Fibroblast of skin of right quadriceps (primary cell): ENCODE results near the gene RP9.

Experiments used
- DNase-seq: peaks from one replicate; pipeline ENCODE4 v3.0.0-alpha.2; 2013

The RP9 gene

DNA sequence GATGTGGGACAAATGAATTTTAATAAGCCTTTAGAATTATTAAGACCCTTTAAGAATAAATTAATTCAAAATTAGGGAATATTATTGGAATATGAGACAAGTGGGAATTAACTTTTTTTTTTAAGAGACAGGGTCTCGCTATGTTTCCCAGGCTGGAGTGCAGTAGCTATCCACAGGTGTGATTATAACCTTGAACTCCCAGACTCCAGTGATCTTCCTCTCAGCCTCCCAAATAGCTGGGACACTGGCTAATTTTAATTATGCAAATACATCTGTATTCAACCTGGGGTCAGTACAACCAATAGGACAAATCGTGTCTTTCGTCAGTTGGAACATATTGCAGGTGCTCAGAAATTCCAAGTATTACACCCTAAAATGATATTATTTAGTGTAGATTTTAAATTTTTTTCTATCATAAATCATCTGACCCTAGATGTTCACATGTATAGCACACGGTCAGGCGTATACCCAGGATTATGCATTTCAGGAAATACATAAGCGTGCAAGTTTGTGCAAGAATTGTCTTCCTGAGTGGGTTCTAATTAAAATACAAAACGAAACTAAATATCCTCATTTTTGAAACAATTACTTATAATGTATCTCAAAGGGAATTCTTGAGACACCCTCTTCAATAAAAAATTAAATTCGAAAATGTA, 47.8 kb downstream of the RP9 start:
- DNase-seq = no peak

DNA sequence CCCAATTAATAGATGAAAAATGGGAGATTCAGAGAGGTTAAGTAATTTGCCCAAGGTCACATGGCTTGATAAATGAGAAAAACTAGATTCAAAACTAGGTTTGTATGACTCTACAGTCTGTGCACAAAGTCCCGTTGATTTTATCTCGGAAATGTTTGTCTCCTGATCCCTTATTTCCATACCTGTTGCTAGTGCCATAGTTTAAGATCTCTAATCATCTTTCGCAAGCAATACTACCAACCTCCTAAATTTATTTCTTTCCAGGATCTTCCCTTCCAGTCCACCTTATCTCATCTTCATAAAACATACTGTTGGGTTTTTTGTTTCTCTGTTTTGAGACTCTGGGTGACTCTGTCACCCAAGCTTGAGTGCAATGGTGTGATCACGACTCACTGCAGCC, 49.6 kb downstream of the RP9 start:
- DNase-seq = no peak

GRCh38 chr7:33055158-33055557, 54.0 kb downstream of the RP9 start:
- DNase-seq = no peak

DNA sequence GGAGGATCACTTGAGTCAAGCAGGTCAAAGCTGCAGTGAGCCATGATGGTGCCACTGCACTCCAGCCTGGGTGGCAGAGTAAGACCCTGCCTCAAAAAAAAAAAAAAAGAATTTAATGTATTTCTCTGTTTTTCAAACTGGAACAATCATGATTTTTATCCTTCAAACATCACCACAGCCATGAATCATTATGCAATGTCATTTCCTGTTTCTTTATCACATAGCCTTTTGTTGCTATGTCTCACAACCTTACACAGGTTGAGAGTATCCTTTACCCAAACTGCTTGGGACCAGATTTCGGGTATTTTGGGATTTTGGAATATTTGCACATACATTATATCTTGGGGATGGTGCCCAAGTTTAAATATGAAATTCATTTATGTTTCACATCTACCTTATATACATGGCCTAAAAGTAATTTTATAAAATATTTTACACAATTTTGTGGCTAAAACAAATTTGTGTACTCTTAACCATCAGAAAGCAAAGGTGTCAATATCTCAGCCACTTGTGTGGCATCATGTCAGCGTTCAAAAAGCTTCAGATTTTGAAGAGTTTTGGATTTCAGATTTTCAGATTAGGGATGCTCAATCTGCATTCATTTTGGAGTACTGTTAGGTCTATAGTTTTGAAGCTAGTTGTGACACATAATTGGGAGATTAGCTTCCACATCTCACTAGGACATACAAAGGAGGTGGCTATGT, 54.8 kb downstream of the RP9 start:
- no peak for DNase-seq

DNA sequence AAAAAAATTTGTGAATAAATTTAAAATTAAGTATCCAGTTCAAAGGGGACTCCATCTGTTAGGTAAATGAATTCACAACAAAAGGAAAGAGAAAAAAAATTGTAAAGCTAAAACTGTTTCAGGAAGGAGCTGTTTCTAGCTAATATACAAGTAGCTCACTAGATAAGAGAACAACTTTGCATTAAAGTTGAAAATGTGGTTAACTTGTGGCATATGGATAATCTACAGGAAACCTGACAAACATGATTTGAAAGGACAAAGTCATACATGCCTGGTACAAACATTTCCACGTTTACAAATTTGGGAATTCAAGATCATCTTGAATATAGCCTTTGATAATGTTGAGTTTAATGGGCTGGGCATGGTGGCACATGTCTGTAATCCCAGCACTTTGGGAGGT, 55.5 kb downstream of the RP9 start:
- no peak for DNase-seq

DNA sequence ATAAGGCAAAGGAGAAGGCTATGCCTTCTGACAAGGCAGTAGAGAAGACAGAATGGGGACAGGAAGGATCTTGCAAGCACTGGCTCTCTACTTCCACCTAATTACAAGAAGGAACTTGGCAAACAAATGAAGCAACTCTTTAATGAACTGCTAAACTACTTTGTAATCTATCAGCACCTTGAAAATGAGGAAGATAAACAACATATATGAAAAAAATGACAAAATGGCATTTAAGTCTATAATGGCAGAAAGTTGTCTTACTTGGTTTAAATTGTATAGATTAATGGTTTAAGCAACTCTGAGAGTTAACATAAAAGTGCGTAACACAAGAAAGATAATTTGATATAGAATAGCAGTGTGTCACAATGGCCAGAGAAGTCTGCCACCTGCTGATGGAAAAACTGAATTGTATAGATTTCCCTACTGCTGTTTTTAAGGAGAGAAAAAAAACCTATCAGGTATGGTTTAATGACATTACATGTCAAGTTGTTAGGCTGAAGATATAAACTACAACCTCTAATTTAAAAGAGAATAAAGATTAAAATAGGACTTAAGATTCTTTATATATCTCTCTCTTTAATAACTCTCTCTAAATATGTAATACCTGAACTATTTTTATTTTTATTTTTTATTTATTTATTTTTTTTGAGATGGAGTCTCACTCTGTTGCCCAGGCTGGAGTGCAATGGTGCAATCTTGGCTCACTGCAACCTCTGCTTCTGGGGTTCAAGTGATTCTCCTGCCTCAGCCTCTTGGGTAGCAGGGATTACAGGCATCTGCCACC, 58.5 kb downstream of the RP9 start:
- peak; percentile 51 for DNase-seq

DNA sequence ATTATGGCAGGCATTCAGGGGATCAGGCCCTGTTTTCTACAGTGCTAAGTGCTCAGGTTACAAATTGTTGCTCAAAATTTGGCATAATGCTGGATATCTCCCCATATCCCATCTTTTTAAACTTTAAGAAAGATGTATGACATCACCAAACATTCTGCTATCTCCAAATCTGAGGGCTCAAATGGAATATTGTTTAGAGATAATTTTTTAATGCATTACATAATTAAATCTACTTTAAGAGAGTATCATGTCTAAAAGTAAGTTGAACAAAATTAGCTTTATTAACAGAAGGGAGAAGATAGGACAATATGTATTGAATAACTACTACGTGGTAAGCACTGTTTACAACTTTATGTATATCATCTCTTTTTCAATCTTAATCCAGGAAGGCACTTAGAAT, 60.5 kb downstream of the RP9 start:
- DNase-seq = no peak

DNA sequence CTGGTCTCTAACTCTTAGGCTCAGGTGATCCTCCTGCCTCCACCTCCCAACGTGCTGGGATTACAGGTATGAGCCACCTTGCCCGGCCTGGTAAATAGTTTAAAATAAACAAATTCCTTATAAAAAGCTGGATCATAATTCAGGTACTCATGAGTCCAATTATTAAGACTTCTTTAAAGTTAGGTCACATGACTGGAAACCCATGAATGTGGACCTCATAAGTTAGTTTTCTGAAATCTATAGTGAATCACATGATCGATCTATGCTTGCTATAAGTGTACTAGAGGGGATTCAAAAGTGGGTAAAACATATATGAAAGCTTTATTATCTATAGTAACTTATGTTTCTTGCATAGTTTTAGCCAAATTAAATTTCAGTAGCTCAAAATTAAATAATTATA, 60.9 kb downstream of the RP9 start:
- DNase-seq = no peak

- peak; percentile 48 for DNase-seq
These were observed 64.2 kb downstream of the RP9 start for GRCh38 chr7:33044986-33045385.
